GM12873 (cell line): ENCODE results near the gene NNMT.

Experiments
- TF ChIP-seq, protein P1 (sequence below): IDR thresholded peaks from 2 replicates; pipeline ENCODE4 v1.5.1; 2012; ENCODE audit warnings: low read depth, mild to moderate bottlenecking, moderate library complexity, low read length, control low read depth; ENCODE audit not compliant: insufficient read depth; ENCODE audit errors: missing control alignments

Gene NNMT

GRCh38 chr11:114301927-114302326 lies 5.7 kb downstream of the NNMT start:
- TF ChIP-seq, protein P1, sequence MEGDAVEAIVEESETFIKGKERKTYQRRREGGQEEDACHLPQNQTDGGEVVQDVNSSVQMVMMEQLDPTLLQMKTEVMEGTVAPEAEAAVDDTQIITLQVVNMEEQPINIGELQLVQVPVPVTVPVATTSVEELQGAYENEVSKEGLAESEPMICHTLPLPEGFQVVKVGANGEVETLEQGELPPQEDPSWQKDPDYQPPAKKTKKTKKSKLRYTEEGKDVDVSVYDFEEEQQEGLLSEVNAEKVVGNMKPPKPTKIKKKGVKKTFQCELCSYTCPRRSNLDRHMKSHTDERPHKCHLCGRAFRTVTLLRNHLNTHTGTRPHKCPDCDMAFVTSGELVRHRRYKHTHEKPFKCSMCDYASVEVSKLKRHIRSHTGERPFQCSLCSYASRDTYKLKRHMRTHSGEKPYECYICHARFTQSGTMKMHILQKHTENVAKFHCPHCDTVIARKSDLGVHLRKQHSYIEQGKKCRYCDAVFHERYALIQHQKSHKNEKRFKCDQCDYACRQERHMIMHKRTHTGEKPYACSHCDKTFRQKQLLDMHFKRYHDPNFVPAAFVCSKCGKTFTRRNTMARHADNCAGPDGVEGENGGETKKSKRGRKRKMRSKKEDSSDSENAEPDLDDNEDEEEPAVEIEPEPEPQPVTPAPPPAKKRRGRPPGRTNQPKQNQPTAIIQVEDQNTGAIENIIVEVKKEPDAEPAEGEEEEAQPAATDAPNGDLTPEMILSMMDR = no peak

- TF ChIP-seq, protein P1 = no peak
Observed at GRCh38 chr11:114302663-114303062, 6.5 kb downstream of the NNMT start.

DNA sequence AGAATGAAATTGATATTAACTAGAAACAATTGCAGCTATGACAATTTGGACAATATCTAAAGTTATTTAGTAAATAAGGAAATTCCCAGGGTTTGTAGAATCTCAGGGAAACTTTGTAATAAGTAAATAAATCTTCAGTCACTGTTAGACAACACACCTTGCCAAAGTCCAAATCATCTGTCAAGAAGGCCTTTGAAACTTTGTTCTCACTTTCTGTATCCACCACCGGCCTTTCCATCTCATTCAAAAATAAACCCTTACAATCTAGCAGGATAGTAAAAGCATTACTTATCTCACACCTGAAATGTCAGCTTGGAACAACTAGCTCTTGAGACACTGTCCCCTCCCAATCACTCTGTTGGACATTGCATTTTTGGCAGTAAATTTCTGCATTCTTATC lies 7.9 kb downstream of the NNMT start:
- TF ChIP-seq, protein P1 = no peak

DNA sequence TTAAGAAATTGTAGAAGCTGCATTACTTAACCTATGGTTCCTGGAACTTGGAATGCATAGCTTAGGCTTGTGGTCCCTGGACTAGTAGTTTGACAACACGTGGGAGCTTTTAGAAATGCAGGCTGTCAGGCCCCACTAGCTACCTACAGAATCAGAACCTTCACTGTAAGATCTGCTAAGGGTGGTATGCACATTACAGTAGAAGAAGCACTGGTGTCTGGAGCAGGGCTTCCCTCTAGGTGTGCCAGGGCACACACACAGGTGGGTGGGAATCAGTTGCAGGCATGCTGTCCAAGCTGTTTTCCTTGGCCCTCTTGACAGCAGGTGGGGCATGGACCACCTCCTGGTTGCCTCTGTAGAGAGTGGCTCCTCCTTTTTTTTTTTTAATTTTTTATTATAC lies 8.8 kb downstream of the NNMT start:
- TF ChIP-seq, protein P1 = no peak

GRCh38 chr11:114307524-114308203 lies 11.5 kb downstream of the NNMT start:
- TF ChIP-seq, protein P1 = no peak

GRCh38 chr11:114308689-114309089 lies 12.5 kb downstream of the NNMT start:
- TF ChIP-seq, protein P1 = no peak

- TF ChIP-seq, protein P1 = no peak
Observed at GRCh38 chr11:114309517-114309916, 13.3 kb downstream of the NNMT start.
